GM18498 (cell line): ENCODE results near the gene PTPRH.
A peak's percentile ranks its signal among the peaks of the same experiment; 100 is the strongest.

Experiments
- ATAC-seq: cut with Tn5 transposase; IDR thresholded peaks from one replicate; pipeline ENCODE4 v1.9.1; 2021; ENCODE audit warnings: mild to moderate bottlenecking, moderate library complexity; ENCODE audit not compliant: unreplicated experiment

PTPRH gene, protein sequence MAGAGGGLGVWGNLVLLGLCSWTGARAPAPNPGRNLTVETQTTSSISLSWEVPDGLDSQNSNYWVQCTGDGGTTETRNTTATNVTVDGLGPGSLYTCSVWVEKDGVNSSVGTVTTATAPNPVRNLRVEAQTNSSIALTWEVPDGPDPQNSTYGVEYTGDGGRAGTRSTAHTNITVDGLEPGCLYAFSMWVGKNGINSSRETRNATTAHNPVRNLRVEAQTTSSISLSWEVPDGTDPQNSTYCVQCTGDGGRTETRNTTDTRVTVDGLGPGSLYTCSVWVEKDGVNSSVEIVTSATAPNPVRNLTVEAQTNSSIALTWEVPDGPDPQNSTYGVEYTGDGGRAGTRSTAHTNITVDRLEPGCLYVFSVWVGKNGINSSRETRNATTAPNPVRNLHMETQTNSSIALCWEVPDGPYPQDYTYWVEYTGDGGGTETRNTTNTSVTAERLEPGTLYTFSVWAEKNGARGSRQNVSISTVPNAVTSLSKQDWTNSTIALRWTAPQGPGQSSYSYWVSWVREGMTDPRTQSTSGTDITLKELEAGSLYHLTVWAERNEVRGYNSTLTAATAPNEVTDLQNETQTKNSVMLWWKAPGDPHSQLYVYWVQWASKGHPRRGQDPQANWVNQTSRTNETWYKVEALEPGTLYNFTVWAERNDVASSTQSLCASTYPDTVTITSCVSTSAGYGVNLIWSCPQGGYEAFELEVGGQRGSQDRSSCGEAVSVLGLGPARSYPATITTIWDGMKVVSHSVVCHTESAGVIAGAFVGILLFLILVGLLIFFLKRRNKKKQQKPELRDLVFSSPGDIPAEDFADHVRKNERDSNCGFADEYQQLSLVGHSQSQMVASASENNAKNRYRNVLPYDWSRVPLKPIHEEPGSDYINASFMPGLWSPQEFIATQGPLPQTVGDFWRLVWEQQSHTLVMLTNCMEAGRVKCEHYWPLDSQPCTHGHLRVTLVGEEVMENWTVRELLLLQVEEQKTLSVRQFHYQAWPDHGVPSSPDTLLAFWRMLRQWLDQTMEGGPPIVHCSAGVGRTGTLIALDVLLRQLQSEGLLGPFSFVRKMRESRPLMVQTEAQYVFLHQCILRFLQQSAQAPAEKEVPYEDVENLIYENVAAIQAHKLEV

DNA sequence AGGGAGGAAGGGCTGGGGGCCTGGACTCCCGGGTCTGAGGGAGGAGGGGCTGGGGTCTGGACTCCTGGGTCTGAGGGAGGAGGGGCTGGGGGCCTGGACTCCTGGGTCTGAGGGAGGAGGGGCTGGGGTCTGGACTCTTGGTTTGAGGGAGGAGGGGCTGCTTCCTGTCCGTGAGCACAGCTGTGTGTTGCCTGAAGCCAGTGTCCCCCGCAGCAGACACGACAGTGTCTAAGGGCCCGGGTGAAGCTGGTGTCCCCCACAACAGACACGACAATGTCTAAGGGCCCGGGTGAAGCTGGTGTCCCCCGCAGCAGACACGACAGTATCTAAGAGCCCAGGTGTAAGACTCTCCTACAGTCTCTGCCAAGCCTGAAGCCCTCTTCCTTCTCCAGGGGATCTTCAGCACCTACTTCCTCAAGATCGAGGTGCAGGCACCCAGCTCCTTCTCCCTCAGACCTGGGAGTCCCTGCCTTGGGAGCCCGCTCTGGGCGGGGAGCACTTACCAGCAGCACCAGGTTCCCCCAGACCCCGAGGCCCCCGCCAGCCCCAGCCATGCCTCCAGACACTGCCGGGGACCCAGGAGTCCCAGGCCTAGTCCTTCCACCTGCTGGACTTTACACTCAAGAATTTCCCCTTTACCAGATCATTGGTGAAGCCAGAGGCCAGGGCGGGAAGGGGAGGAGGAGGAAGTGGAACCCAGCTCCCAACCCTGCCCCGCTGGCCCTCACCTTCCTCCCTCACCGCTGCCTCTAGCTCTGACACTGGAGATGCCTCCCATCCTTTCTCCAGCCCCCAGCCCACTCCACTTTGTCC lies at the start of gene PTPRH:
Gene PTPRH (minus strand): TSS at position 622 of the 813 bp plus-strand sequence. CDS start 68 bp downstream, at position 554.
- ATAC-seq: no peak

GRCh38 chr19:55258476-55258827 lies 49.2 kb upstream of the PTPRH start:
- ATAC-seq: peak; percentile 18

GRCh38 chr19:55257461-55258420 lies 48.4 kb upstream of the PTPRH start:
- no peak for ATAC-seq

GRCh38 chr19:55256562-55257460 lies 47.5 kb upstream of the PTPRH start:
- ATAC-seq: no peak

DNA sequence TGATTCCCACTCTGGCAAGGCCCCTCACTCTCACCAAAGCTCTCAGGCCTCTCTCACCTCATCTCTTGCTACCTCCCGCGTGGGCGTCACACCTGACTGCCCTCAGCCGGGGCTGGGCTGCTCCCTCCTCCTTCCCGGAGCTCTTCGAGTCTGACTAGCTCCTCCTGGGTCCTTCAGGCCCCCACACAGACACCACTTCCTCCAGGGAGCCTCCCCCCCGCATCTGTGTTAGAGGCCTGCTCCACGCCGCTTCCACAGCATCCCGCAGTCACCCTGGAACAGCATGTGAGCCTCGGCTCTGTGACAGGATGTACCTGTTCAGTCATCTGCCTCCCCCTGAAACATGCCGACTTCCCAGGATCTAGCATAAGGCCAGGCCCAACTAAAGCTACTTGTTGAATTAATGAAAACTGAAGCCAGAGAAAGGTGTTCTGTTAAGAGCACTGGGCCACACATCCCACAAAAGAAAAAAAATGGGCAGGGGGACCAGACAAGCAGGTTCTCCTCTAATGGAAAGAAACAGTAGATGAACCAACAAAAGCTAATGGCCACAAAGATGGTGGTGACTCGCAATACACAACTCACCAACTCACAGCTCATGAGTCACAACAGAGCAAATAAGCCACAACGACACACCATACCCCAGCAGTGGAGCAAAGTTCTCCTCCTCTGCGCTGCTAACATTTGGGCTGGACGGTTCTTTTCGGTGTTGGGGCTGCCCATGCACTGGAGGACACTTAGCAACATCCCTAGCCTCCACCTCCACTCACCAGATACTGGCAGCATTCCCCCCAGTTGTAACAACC lies 46.5 kb upstream of the PTPRH start:
- ATAC-seq: no peak

DNA sequence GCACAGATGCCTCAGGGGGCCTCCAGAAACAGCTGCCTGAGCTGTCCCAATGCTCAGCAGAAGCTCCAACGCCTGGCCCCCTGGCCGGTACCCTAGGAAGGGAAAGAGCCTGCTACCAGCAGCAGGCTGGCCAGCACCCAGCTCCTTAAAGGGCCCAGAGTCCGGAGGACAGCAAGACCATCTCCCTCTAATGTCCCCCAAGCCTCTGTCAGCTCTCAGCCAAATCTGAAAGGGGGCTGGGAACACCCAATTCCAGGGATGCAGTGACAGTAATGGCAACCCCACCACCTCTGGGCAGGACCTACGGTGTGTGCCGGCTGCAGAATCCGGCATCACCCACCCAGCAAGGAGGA lies 45.3 kb upstream of the PTPRH start:
- no peak for ATAC-seq

DNA sequence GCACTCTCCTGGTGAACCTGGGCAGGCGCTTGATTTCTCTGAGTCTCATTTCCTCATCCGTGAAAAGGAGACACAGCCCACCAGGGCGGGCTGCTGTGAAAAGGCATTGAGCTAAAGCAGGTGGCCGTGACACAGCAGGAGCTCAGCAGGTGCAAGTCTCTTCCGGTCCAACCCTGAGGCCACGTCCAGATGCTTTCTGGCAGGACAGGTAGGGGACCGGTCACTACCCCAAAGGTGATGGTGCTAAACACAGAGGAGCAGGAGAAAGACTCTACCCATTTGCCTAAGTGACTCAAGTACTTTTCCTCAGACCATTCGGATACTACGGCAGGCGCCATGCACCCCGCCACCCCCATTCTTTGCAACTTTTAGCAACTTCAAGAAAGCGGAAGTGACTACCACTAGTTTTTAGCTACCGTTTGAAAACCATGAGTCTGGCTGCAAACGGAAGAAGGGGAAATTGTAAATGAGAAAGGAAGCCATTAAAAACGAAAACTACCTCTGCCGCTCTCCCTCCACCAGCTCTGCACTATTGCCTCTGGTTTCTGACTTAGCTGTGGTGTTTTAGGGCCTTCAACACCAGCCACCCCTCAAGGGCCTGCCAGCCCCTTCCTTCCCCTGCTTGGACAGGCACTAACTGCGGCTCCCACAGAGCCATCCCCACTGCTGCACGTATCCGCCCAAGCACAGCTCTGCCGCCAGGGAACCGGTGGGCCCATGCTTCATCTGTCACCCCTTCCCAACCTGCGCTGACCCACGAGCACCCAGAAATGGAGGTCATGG lies 44.7 kb upstream of the PTPRH start:
- ATAC-seq: peak; percentile 41

DNA sequence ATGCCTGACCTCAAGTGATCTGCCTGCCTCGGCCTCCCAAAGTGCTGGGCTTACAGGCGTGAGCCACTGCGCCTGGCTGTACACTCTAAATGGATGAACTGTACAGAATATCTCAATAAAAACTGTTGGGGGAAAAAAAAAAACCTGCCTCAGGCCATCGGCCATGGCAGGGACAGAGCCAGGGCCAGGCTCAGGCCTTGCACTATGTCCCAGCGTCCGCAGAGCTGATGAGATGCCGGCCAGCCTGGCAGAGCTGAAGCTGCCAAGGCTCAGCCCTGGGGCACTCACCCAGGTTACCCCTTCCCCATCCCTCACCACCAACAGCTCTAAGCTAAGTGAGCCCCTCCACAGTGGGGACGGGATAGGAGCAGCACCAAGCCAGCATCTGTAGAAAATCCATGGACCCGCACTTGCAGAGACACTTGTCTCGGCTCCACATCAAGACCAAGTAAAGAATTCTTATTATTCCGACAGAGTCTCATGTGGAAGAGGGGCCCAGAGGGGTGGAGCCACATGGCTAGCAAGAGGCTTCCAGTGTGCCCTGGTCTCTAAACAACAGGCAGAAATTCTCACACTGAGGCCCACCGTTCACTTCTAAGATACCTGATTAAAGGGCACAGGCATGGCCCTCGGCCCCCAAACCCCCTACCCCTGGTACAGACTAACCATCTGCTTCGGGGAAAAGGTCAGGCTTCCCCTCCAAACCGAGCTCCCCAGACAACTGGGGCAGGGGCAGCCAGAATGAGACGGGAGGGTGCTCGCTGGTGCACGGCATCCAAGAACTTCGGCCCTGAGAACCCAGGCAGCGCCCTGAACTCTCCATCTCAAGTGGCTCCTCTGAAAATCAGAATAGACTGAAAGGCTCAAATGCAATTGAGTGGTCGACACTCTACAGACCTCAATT lies 43.7 kb upstream of the PTPRH start:
- no peak for ATAC-seq

- ATAC-seq: no peak
These were observed 42.2 kb upstream of the PTPRH start for GRCh38 chr19:55251341-55252081.

DNA sequence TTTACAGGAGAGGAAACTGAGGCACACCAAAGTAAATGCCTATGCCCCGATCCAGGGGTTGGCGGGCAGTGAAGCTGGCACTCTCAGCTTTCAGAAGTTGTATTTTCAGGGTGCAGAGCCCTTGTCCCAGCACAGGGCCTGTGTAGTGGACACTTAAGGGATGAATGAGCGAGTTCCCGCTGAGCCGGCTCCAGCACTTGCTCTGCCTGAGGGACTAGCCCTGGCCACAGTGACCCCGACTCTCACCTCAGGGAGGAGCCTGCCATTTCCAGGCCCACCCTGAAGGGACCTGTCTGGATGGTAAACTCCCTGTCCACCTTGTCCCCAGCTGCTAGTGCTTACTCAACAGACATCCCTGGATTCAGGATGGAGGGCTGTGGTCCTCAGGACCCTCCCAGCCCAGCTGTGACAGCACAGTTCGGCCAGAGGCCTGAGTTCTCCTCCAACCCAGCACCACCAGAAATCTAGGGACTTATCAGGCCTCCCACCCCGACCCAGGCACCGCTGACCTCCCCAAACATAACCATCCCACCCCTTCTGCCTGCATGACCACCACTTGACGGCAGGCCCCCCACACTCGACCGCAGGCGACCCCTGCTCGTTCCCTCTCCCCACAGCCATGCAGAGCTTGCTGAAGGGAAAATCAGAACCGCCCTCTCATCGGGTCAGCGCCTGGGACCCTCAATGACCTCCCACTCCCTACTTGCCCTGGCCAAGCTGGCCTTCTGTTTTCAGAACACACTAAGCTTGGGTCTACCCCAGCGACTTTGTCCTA lies 41.1 kb upstream of the PTPRH start:
- no peak for ATAC-seq

DNA sequence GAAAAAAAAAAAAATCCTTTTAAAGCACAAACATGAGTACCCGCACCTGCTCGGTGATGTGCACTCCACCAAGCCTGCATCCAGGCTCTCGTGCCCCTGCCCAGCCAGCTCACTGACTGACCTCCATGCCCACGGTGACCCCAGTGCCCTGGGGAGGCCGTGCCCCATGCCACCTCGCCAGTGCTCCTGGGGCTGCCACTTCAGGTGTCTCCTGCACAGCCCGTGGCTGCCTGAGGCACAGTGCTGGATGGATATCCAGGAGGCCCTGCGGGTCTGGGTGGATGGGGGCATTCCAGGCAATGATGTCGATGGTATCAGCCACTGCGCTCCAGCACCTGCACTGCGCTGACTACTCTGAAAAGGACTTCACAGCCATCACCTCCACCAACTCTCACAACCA lies 40.5 kb upstream of the PTPRH start:
- no peak for ATAC-seq

GRCh38 chr19:55248704-55249103 lies 39.4 kb upstream of the PTPRH start:
- ATAC-seq: no peak

DNA sequence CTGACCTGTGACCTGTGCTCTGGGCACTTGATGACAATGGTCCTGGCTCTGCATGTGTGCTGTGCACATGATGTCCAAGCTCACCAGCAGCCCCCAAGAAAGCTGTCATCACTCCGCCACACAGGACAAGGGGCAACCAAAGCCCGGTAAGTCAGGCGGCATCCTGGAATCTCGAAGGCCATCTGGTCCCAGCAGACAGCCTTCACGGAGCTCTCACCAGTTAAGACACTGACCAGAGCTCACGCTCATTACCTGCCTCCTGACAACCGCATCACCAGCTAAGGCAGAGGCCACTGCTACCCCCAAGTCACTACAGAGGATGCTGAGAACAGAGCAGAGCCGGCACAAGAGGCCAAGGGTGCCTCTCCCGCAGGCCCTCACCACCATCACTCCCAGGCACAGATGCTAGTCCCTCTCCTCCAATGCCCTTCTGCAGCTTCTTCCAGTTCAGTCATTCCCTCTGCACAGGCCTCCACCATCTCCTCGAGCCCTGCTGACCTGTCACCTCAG lies 38.9 kb upstream of the PTPRH start:
- no peak for ATAC-seq

DNA sequence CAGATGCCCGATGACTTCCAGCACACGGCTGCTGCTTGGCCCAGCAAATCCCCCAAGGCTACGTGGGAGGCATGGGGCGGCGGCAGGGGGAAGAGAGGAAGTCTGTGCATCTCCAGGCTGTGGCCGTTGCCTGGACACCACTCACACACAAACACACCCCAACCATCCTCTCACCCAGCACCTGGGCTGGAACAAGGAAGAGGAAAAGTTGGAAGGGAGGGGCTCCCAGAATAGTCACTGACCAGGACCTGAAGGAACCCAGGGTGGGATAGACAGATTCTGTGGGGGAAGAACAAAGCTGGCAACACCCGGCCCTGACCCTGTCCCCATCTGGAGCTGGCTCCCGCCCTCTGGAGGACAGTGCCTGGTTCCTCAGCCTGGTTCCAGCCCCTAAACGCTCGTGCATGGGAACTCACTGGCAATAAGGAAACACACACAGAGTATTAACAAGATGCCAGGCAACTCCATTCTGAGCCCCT lies 38.4 kb upstream of the PTPRH start:
- no peak for ATAC-seq
